ENCODE data around the gene BNIP3. TPM values are rescaled to one million over a fixed set of nuclear protein-coding genes. Genes with fewer than 3 reads are reported as not detected.

Gene BNIP3
- total RNA-seq, 1 experiment from 2014 or later: 57.1 TPM

DNA sequence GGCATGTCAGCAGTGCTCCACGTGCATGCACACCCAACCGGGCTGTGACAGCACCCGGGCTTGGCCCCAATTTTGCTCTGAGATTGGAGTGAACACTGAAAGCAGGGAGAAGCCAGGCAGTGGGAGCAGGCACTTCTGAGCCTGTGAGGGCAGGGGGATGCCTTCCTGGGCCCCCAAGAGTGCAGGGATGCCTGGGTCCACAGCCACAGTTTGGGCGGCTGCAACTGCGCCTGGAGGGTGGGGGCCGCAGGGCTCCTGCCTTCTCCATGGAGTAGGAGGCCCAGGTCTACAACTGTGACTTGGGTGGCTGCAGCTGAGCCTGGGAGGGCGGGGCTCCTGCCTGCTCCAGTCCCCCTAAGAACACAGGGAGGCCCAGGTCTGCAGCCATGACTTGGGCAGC is 37.6 kb upstream of the BNIP3 start:
- H3K23me2 ChIP-seq (ENCODE audit: insufficient read length, low read depth, low read length, poor library complexity, severe bottlenecking): no peaks in the 10 kb centered on the region
- H2BK12ac ChIP-seq (ENCODE audit: insufficient read length, low read depth, low read length): no peak overlapping the region
- H3K27me3 ChIP-seq (ENCODE audit: insufficient read depth, low read length): no peaks in the 10 kb centered on the region
- no peak overlapping the region for H3K27ac ChIP-seq (ENCODE audit: insufficient read length, low read depth, low read length)
- Mint-ChIP-seq H3K9me3 (no peaks in the 10 kb centered on the region), H3K27ac (no peak overlapping the region), H3K27me3 (ENCODE audit: low read depth) (peaks cover 27% of the 10 kb centered on the region), H3K36me3 (ENCODE audit: insufficient read depth in 1 of 3, low read depth in 3 of 3) (no peaks in the 10 kb centered on the region; a peak in 1 of 7 replicates), H3K4me3 (no peak overlapping the region), H3K4me1 (peaks cover 20 to 28% of the 10 kb centered on the region in 2 experiments)
- no CpG with 5 or more reads among the region's 7 CpGs for WGBS (ENCODE audit: extremely low coverage, insufficient read length, low lambda C conversion rate)
- no peak overlapping the region for H2BK5ac ChIP-seq (ENCODE audit: insufficient read length, low read length)
- no peaks in the 10 kb centered on the region for H3K79me2 ChIP-seq (ENCODE audit: insufficient read depth, low read length)
- H2AFZ ChIP-seq (ENCODE audit: low read length): no peak overlapping the region
- no peak for DNase-seq
- H3K9ac ChIP-seq (ENCODE audit: extremely low read depth, insufficient read length, low read length): no peak overlapping the region
- H3K9me3 ChIP-seq (ENCODE audit: control insufficient read depth, low read depth, low read length): no peaks in the 10 kb centered on the region
- H3T11ph ChIP-seq (ENCODE audit: low read length): no peak overlapping the region
- H3K4me2 ChIP-seq (ENCODE audit: insufficient read depth, insufficient read length, low read length): no peak overlapping the region
- H2BK120ac ChIP-seq (ENCODE audit: low read depth, low read length, poor library complexity, severe bottlenecking): no peak overlapping the region
- H4K20me1 ChIP-seq (ENCODE audit: control insufficient read depth, insufficient read depth, insufficient read length): no peaks in the 10 kb centered on the region
- H3K14ac ChIP-seq (ENCODE audit: insufficient read depth, low read length): no peak overlapping the region; the same call in 1 of the 2 replicates
- H4K5ac ChIP-seq (ENCODE audit: insufficient read length, low read depth, low read length): no peak overlapping the region
- TF ChIP-seq, protein P1, sequence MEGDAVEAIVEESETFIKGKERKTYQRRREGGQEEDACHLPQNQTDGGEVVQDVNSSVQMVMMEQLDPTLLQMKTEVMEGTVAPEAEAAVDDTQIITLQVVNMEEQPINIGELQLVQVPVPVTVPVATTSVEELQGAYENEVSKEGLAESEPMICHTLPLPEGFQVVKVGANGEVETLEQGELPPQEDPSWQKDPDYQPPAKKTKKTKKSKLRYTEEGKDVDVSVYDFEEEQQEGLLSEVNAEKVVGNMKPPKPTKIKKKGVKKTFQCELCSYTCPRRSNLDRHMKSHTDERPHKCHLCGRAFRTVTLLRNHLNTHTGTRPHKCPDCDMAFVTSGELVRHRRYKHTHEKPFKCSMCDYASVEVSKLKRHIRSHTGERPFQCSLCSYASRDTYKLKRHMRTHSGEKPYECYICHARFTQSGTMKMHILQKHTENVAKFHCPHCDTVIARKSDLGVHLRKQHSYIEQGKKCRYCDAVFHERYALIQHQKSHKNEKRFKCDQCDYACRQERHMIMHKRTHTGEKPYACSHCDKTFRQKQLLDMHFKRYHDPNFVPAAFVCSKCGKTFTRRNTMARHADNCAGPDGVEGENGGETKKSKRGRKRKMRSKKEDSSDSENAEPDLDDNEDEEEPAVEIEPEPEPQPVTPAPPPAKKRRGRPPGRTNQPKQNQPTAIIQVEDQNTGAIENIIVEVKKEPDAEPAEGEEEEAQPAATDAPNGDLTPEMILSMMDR (conservative IDR thresholded peaks at IDR 0.05): no peak
- H4K8ac ChIP-seq (replicated peaks; ENCODE audit: insufficient read length, low read depth, low read length): no peak overlapping the region
- H3K4ac ChIP-seq (ENCODE audit: low read depth, low read length): no peak overlapping the region
- H2BK15ac ChIP-seq (ENCODE audit: low read depth, low read length): no peak overlapping the region
- no peaks in the 10 kb centered on the region; the same call in 1 of the 2 replicates for H3K4me1 ChIP-seq (ENCODE audit: insufficient read depth, low read length)
- H4K91ac ChIP-seq (ENCODE audit: insufficient read length, low read depth, low read length): no peak overlapping the region
- H2AK5ac ChIP-seq (ENCODE audit: insufficient read length, low read length): no peak overlapping the region
- no peak overlapping the region for H3K23ac ChIP-seq (ENCODE audit: insufficient read length, low read depth, low read length)
- H3K79me1 ChIP-seq (ENCODE audit: insufficient read depth, low read depth, low read length, poor library complexity, severe bottlenecking): no peaks in the 10 kb centered on the region
- H3K56ac ChIP-seq (ENCODE audit: insufficient read length, low read depth, low read length): no peak overlapping the region
- H2BK20ac ChIP-seq (ENCODE audit: low read depth, low read length, poor library complexity, severe bottlenecking): no peak overlapping the region
- H3K18ac ChIP-seq (ENCODE audit: insufficient read length, low read depth, low read length): no peak overlapping the region
